K562 (cell line): ENCODE measurements around the gene CALM3. TPM values are rescaled to one million over a fixed set of nuclear protein-coding genes. Genes with fewer than 3 reads are reported as not detected.

Experiments
- ATAC-seq: fragments of 200-7000 bp; cut with Tn5 transposase; 3 replicates; pipeline ENCODE4 v1.9.1; 2020; ENCODE audit warnings: moderate library complexity
- BruUV-seq: library from RNA; stranded (reverse); fragments of 400-500 nt; replicated peaks from 2 replicates; lab custom pipeline; 2021; lab: Mats Ljungman, UMichigan
- CTCF ChIA-PET: fragments of 300-600 bp; formaldehyde crosslinking; extraction: SDS; loops from one replicate; lab custom pipeline; 2021; ENCODE audit warnings: low intra/inter-chr PET ratio; lab: Yijun Ruan, JAX
- POLR2A ChIA-PET: fragments of 300-600, 350-650 bp; sonication (Branson Sonifier 250); formaldehyde crosslinking; extraction: SDS; loops from one replicate; lab custom pipeline; 2021; ENCODE audit warnings: antibody characterized with exemption, inconsistent platforms; lab: Yijun Ruan, JAX
- DNase-seq, 4 experiments: peaks; one replicate each; pipeline versions ENCODE4 v3.0.0 to v3.0.0-alpha.2; 2011 to 2018; ENCODE audit warnings: low spot score in 3 of 4, mixed read lengths in 3 of 4; ENCODE audit errors: extremely low read depth in 1 of 4
- FAIRE-seq: peaks from 2 replicates; lab custom pipeline; 2011; peaks lifted over from hg19 to GRCh38; lab: Jason Lieb, UNC
- H2AFZ ChIP-seq: 2 replicates; pipeline ENCODE4 v1.6.0; 2011; ENCODE audit warnings: low read depth, low read length, control low read depth, inconsistent platforms
- H3K27ac ChIP-seq: fragments of 200-600 bp; 3 replicates; pipeline ENCODE4 v1.8.0; 2011; ENCODE audit warnings: low read depth, mild to moderate bottlenecking, control low read depth, inconsistent platforms, low read length, moderate library complexity, mixed read lengths; ENCODE audit errors: extremely low read depth
- H3K27me3 ChIP-seq, 2 experiments: fragments of 300-600 bp in 1 of 2; 2 replicates in 1 of 2; 3 replicates in 1 of 2; pipeline versions ENCODE4 v1.6.0 to v1.8.0; 2011; ENCODE audit warnings: inconsistent platforms in 2 of 2, low read length in 2 of 2, mild to moderate bottlenecking in 1 of 2, mixed read lengths in 1 of 2, moderate library complexity in 1 of 2; ENCODE audit not compliant: control insufficient read depth in 2 of 2, insufficient read depth in 2 of 2
- H3K36me3 ChIP-seq: fragments of 300-600 bp; 3 replicates; pipeline ENCODE4 v1.8.0; 2011; ENCODE audit warnings: mild to moderate bottlenecking, low read length, inconsistent platforms; ENCODE audit not compliant: control insufficient read depth, insufficient read depth
- H3K4me1 ChIP-seq, 2 experiments: fragments of 200-600 bp in 1 of 2; replicated peaks in 1 of 2; 2 replicates in 1 of 2; 3 replicates in 1 of 2; pipeline versions ENCODE4 v1.5.1 to v1.8.0; 2011; ENCODE audit warnings: inconsistent platforms in 2 of 2, low read length in 2 of 2, mild to moderate bottlenecking in 1 of 2, mixed read lengths in 1 of 2, moderate library complexity in 1 of 2; ENCODE audit not compliant: control insufficient read depth in 2 of 2, insufficient read depth in 2 of 2
- H3K4me2 ChIP-seq: 2 replicates; pipeline ENCODE4 v1.6.1; 2011; ENCODE audit warnings: low read length, control low read depth, inconsistent platforms, mixed read lengths; ENCODE audit not compliant: insufficient read depth
- H3K4me3 ChIP-seq: fragments of 200-600 bp; sonication (generic), shearing (Covaris generic); 2 replicates; pipeline ENCODE4 v1.5.1; 2016; ENCODE audit warnings: control low read depth, inconsistent platforms
- H3K79me2 ChIP-seq: fragments of 200-600 bp; 3 replicates; pipeline ENCODE4 v1.8.0; 2011; ENCODE audit warnings: low read length, inconsistent platforms; ENCODE audit not compliant: control insufficient read depth, insufficient read depth
- H3K9ac ChIP-seq, 2 experiments: 2 replicates each; pipeline versions ENCODE4 v1.6.0 to v1.6.1; 2011; ENCODE audit warnings: low read depth in 2 of 2, low read length in 2 of 2, control low read depth in 1 of 2, inconsistent platforms in 1 of 2, mild to moderate bottlenecking in 1 of 2, mixed read lengths in 1 of 2; ENCODE audit not compliant: insufficient read depth in 1 of 2
- H3K9me1 ChIP-seq: one replicate; pipeline ENCODE4 v1.6.0; 2011; ENCODE audit warnings: inconsistent platforms, mild to moderate bottlenecking, low read length, moderate library complexity; ENCODE audit not compliant: control insufficient read depth, insufficient read depth
- H3K9me3 ChIP-seq: replicated peaks from 2 replicates; pipeline ENCODE4 v1.5.1; 2011; ENCODE audit warnings: low read depth, low read length, inconsistent platforms; ENCODE audit not compliant: control insufficient read depth, insufficient read depth
- H4K20me1 ChIP-seq: replicated peaks from 2 replicates; pipeline ENCODE4 v1.6.1; 2011; ENCODE audit warnings: low read length, inconsistent platforms, mixed read lengths; ENCODE audit not compliant: control insufficient read depth, insufficient read depth
- CEBPG ChIP-seq, 3 experiments: fragments of 200-800 bp in 1 of 3; sonication (Bioruptor generic) in 1 of 3; sonication (generic) in 1 of 3; formaldehyde crosslinking in 1 of 3; IDR thresholded peaks in 2 of 3; conservative IDR thresholded peaks in 1 of 3; 2 replicates each; pipeline versions ENCODE4 v1.6.1 to v1.8.0; 2016 to 2022; ENCODE audit warnings: missing compliant biosample characterization in 2 of 3, missing genetic modification characterization in 2 of 3, mild to moderate bottlenecking in 1 of 3, missing genetic modification reagents in 1 of 3
- ELF1 ChIP-seq: fragments of 200-800 bp; sonication (Bioruptor generic); IDR thresholded peaks from 2 replicates; pipeline ENCODE4 v1.6.1; 2016; ENCODE audit warnings: missing genetic modification characterization, missing compliant biosample characterization
- RNF2 ChIP-seq: sonication (generic); IDR thresholded peaks from 2 replicates; pipeline ENCODE4 v1.6.1; 2016
- ZNF444 ChIP-seq: fragments of 250-450 bp; sonication (Bioruptor Pico); IDR thresholded peaks from 2 replicates; pipeline ENCODE4 v1.4.0; 2020; ENCODE audit warnings: mild to moderate bottlenecking, moderate library complexity
- ZNF740 ChIP-seq, 3 experiments: fragments of 200-800 bp in 1 of 3; sonication (Bioruptor generic) in 1 of 3; sonication (generic) in 1 of 3; formaldehyde crosslinking in 1 of 3; IDR thresholded peaks; 2 replicates each; pipeline versions ENCODE4 v1.6.1 to v1.8.0; 2016 to 2022; ENCODE audit warnings: mild to moderate bottlenecking in 2 of 3, missing compliant biosample characterization in 2 of 3, missing genetic modification characterization in 2 of 3, missing genetic modification reagents in 1 of 3
- WGBS: fragments of 100-300 bp; shearing (Covaris generic); methylation state at CpG from one replicate; pipeline ENCODE4 v1.1.6; 2016; ENCODE audit warnings: low coverage, mixed read lengths; ENCODE audit not compliant: insufficient coverage; ENCODE audit errors: missing lambda C conversion rate; 5-methylcytosine and 5-hydroxymethylcytosine counted together
- in situ Hi-C: fragments of 300-500 bp; cut with MboI; formaldehyde crosslinking; loops from 4 replicates; pipeline ENCODE4 v1.15.0; 2018; ENCODE audit warnings: inconsistent platforms, mixed read lengths
- intact Hi-C: fragments of 100-400 bp; cut with micrococcal nuclease; formaldehyde crosslinking; loops from 2 replicates; pipeline ENCODE4 v1.14.2; 2022
- polyA plus RNA-seq, 8 experiments: library from polyadenylated mRNA; depleted of rRNA in 4 of 8; stranded (reverse) in 5 of 8; unstranded in 3 of 8; fragments of >200 nt; fragmentation: Nextera tagmentation in 2 of 8; fragmentation: Illumina TruSeq in 1 of 8; extraction: Ambion mirVana in 2 of 8; extraction: Trizol in 1 of 8; gene quantifications; 2 replicates each; pipeline versions ENCODE4 v1.2.1 to v1.2.3, GENCODE V29; 2011 to 2014; ENCODE audit warnings: inconsistent platforms in 1 of 8, missing spikeins in 1 of 8
- total RNA-seq, 7 experiments: library from RNA; depleted of rRNA in 6 of 7; stranded (reverse); fragments of >200 nt in 6 of 7; fragmentation: Illumina TruSeq in 2 of 7; extraction: Trizol in 2 of 7; gene quantifications; 2 replicates each; pipeline versions ENCODE4 v1.2.1 to v1.2.3, GENCODE V29; 2011 to 2021; ENCODE audit warnings: low replicate concordance in 1 of 7

Gene CALM3
- total and polyA plus RNA-seq, 9 of the 15 experiments (the other 6 are each of a cell fraction or from before 2014, with no cell fraction given) = 34.6 to 350 (median 156) TPM

- no peak for TF ChIP-seq ZNF444 (CRISPR knock-in tag)
- TF ChIP-seq CEBPG (CRISPR knock-in tag; IDR thresholded peaks at IDR 0.05) = no peak
- 0 out of 4 replicates have a peak, but pooled peaks of 1 of the 2 experiments have one; percentile 36 for TF ChIP-seq CEBPG (tag; conservative IDR thresholded peaks at IDR 0.05 in 1 of 2, IDR thresholded peaks at IDR 0.05 in 1 of 2)
These were observed 14.8 kb upstream of the CALM3 start (continued) for GRCh38 chr19:46586294-46586693.

GRCh38 chr19:46587861-46588260, 13.3 kb upstream of the CALM3 start:
- H3K4me3 ChIP-seq = no peak overlapping the region
- no peak for FAIRE-seq
- no peaks in the 10 kb centered on the region for H3K36me3 ChIP-seq
- TF ChIP-seq ZNF740 (CRISPR knock-in tag; IDR thresholded peaks at IDR 0.05) (no peak), ZNF740 (tag; IDR thresholded peaks at IDR 0.05) (0 out of 4 replicates have a peak, but pooled peaks of 1 of the 2 experiments have one; percentile 37), RNF2 (no peak), ELF1 (tag) (no peak)
- H3K9me1 ChIP-seq = no peaks in the 10 kb centered on the region
- no peak overlapping the region for H2AFZ ChIP-seq
- POLR2A ChIA-PET = interaction anchor here (2.1 kb wide), 1 partner anchor 13 kb away, joined by 5 read pairs; the partner anchor contains the start of gene CALM3
- H3K4me1 ChIP-seq = peaks cover 0 to 3% of the 10 kb centered on the region in 2 experiments; a peak in 2 of 5 replicates
- BruUV-seq = no TSS peak
- no peak for ATAC-seq
- no peaks in the 10 kb centered on the region for H3K27me3 ChIP-seq
- no peak overlapping the region for H3K9ac ChIP-seq
- DNase-seq = no peak
- no peaks in the 10 kb centered on the region for H4K20me1 ChIP-seq
- no peak overlapping the region for H3K27ac ChIP-seq
- 0 out of 2 replicates have a peak, but pooled peaks cover 3% of the 10 kb centered on the region for H3K9me3 ChIP-seq
- intact Hi-C loops = no loop called here
- CTCF ChIA-PET = no interaction called here
- no peak overlapping the region for H3K4me2 ChIP-seq
- WGBS = 0% methylated on average over 3 of the region's 3 CpGs
- no peaks in the 10 kb centered on the region for H3K79me2 ChIP-seq
- in situ Hi-C loops = no loop called here
